ENCODE measurements around the gene LRMDA. TPM values are rescaled to one million over a fixed set of nuclear protein-coding genes. Genes with fewer than 3 reads are reported as not detected.

The LRMDA gene
- total and polyA plus RNA-seq, 2 of the 13 experiments (the other 11 are each of a cell fraction or from before 2014, with no cell fraction given) = 13.4 to 22.0 TPM

DNA sequence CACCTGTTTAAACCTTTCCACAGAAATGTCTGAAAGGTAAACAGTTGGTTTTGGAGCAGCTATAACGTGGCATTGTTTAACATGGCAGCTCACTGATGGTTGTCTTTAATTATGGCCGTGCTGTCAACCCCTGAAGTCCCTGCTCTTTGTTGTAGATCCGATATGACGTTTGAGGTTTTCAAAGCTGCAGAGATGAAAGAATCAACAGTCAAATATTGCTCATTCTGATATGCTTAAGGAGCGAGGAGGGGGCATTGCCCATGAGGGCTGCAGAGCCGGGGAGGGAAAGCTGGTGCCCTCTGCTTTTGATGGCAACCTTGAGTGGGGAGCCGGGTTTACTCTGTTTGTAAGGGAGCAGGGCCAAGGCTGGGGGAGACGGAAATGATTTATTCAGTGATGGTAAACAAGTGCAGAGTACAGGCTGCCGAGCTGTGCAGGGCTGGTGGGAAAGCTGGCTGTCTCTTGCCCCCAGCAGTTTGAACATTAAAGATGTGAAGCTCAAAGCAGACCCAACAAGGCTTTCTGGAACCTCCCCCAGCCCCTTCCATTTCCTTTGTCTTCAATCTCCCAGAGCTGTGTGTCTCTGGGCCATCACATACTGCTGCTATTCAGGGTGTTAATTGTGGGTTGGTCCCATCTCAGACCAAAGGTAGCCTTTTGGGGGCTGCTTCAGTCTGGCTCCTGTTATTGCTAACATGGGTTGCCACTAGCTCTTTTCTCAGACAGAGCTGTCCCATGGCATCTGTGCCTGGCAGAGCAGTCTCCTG, 345.5 kb downstream of the LRMDA start (continued):
- no peak for TF ChIP-seq SRF (IDR thresholded peaks at IDR 0.05; ENCODE audit: low read depth, low read length)
- no peak for TF ChIP-seq ZNF354B (CRISPR knock-in tag; IDR thresholded peaks at IDR 0.05)
- peak; percentile 76 for TF ChIP-seq PHF5A (CRISPR knock-in tag; IDR thresholded peaks at IDR 0.05; ENCODE audit: low read depth, unreplicated experiment)
- TF ChIP-seq DR1 (CRISPR knock-in tag; IDR thresholded peaks at IDR 0.05) = no peak
- no peak for TF ChIP-seq ZNF616 (CRISPR knock-in tag; IDR thresholded peaks at IDR 0.05; ENCODE audit: low read depth)
- TF ChIP-seq FOXJ3 (CRISPR knock-in tag; IDR thresholded peaks at IDR 0.05; ENCODE audit: borderline replicate concordance) = peak; percentile 92; the same call in 1 of the 2 replicates
- no peak for TF ChIP-seq ZNF432 (CRISPR knock-in tag; IDR thresholded peaks at IDR 0.05; ENCODE audit: borderline replicate concordance)
- TF ChIP-seq EEA1 (CRISPR knock-in tag; IDR thresholded peaks at IDR 0.05; ENCODE audit: borderline replicate concordance) = no peak
- TF ChIP-seq CHD2 (IDR thresholded peaks at IDR 0.05; ENCODE audit: low read depth, low read length) = no peak
- TF ChIP-seq RBFOX2 (IDR thresholded peaks at IDR 0.05; ENCODE audit: low read depth, low read length) = peak; percentile 52; the same call in 1 of the 2 replicates
- TF ChIP-seq ZNF678 (CRISPR knock-in tag; IDR thresholded peaks at IDR 0.05) = no peak
- TF ChIP-seq JUN (CRISPR knock-in tag; IDR thresholded peaks at IDR 0.05) = peak; percentile 89
- peak; percentile 52; the same call in 1 of the 2 replicates for TF ChIP-seq HNF4G (IDR thresholded peaks at IDR 0.05; ENCODE audit: borderline replicate concordance, low read depth, low read length)
- TF ChIP-seq HNF4G (CRISPR knock-in tag; IDR thresholded peaks at IDR 0.05; ENCODE audit: borderline replicate concordance, low read depth) = peak; percentile 48; the same call in 1 of the 2 replicates
- no peak for TF ChIP-seq KLF9 (CRISPR knock-in tag; IDR thresholded peaks at IDR 0.05; ENCODE audit: low read depth)
- TF ChIP-seq ZNF24 (IDR thresholded peaks at IDR 0.05) = no peak
- TF ChIP-seq, protein P1, sequence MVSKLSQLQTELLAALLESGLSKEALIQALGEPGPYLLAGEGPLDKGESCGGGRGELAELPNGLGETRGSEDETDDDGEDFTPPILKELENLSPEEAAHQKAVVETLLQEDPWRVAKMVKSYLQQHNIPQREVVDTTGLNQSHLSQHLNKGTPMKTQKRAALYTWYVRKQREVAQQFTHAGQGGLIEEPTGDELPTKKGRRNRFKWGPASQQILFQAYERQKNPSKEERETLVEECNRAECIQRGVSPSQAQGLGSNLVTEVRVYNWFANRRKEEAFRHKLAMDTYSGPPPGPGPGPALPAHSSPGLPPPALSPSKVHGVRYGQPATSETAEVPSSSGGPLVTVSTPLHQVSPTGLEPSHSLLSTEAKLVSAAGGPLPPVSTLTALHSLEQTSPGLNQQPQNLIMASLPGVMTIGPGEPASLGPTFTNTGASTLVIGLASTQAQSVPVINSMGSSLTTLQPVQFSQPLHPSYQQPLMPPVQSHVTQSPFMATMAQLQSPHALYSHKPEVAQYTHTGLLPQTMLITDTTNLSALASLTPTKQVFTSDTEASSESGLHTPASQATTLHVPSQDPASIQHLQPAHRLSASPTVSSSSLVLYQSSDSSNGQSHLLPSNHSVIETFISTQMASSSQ (IDR thresholded peaks at IDR 0.05; ENCODE audit: low read depth) = peak; percentile 82
- TF ChIP-seq, protein P1 (CRISPR knock-in tag; IDR thresholded peaks at IDR 0.05; ENCODE audit: borderline replicate concordance) = peak; percentile 95
- TF ChIP-seq NKX3-1 (CRISPR knock-in tag; IDR thresholded peaks at IDR 0.05) = peak; percentile 61; the same call in 1 of the 2 replicates
- TF ChIP-seq CREM (IDR thresholded peaks at IDR 0.05) = peak; percentile 98
- no peak for TF ChIP-seq CREM (CRISPR knock-in tag; IDR thresholded peaks at IDR 0.05)
- peak; percentile 27; the same call in 1 of the 2 replicates for TF ChIP-seq YEATS2 (CRISPR knock-in tag; IDR thresholded peaks at IDR 0.05; ENCODE audit: borderline replicate concordance)
- TF ChIP-seq, protein P2, sequence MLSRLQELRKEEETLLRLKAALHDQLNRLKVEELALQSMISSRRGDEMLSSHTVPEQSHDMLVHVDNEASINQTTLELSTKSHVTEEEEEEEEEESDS (CRISPR knock-in tag; IDR thresholded peaks at IDR 0.05; ENCODE audit: borderline replicate concordance) = peak; percentile 70; the same call in 1 of the 2 replicates
- TF ChIP-seq DPF2 (CRISPR knock-in tag; IDR thresholded peaks at IDR 0.05; ENCODE audit: borderline replicate concordance, low read depth) = peak; percentile 78; the same call in 1 of the 2 replicates
- TF ChIP-seq, protein P3, sequence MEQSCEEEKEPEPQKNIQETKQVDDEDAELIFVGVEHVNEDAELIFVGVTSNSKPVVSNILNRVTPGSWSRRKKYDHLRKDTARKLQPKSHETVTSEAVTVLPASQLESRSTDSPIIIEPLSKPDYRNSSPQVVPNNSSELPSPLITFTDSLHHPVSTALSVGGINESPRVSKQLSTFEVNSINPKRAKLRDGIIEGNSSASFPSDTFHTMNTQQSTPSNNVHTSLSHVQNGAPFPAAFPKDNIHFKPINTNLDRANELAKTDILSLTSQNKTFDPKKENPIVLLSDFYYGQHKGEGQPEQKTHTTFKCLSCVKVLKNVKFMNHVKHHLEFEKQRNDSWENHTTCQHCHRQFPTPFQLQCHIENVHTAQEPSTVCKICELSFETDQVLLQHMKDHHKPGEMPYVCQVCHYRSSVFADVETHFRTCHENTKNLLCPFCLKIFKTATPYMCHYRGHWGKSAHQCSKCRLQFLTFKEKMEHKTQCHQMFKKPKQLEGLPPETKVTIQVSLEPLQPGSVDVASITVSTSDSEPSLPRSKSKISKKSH (CRISPR knock-in tag; IDR thresholded peaks at IDR 0.05; ENCODE audit: borderline replicate concordance) = no peak
- TF ChIP-seq JUND (CRISPR knock-in tag; IDR thresholded peaks at IDR 0.05) = no peak

All from HepG2 (cell line).